HCT116 (cell line): ENCODE results near the gene OMP. TPM values are rescaled to one million over a fixed set of nuclear protein-coding genes. Genes with fewer than 3 reads are reported as not detected.

ENCODE experiments used
- ATAC-seq: fragments of 200-7000 bp; cut with Tn5 transposase; 2 replicates; pipeline ENCODE4 v1.9.1; 2020; ENCODE audit warnings: mild to moderate bottlenecking, moderate library complexity
- BruUV-seq: library from RNA; stranded (reverse); fragments of 400-500 nt; replicated peaks from 2 replicates; lab custom pipeline; 2021; lab: Mats Ljungman, UMichigan
- CTCF ChIA-PET: fragments of 300-600 bp; sonication (Branson Sonifier 250); formaldehyde crosslinking; loops from one replicate; lab custom pipeline; 2021; ENCODE audit warnings: antibody characterized with exemption; lab: Charles Lee
- POLR2A ChIA-PET: fragments of 300-600, 350-600 bp; sonication (Branson Sonifier 250); formaldehyde crosslinking; loops from one replicate; lab custom pipeline; 2021; ENCODE audit warnings: antibody characterized with exemption; lab: Charles Lee
- RAD21 ChIA-PET, 2 experiments: fragments of 300-600 bp; sonication (Branson Sonifier 250); formaldehyde crosslinking; loops; one replicate each; lab custom pipeline; 2023; ENCODE audit warnings: low total read pairs in 2 of 2; ENCODE audit not compliant: uncharacterized antibody in 2 of 2, unreplicated experiment in 2 of 2, low non-redundant PET in 1 of 2; lab: Charles Lee
- DNase-seq: peaks from one replicate; pipeline ENCODE4 v3.0.0-alpha.2; 2010; ENCODE audit warnings: low read depth, low spot score
- H2AFZ ChIP-seq: fragments of 200-600 bp; shearing (Covaris generic), sonication (generic); 2 replicates; pipeline ENCODE4 v1.6.1; 2017; ENCODE audit warnings: low read depth, mixed run types, mixed read lengths, antibody characterized with exemption, low read length; ENCODE audit not compliant: poor library complexity, severe bottlenecking
- H3K27ac ChIP-seq: 2 replicates; pipeline ENCODE4 v1.5.1; 2012; ENCODE audit warnings: low read depth, low read length
- H3K27me3 ChIP-seq: fragments of 200-600 bp; sonication (generic); 2 replicates; pipeline ENCODE4 v1.6.1; 2016; ENCODE audit warnings: mixed run types, low read length, mixed read lengths; ENCODE audit not compliant: insufficient read depth
- H3K36me3 ChIP-seq, 2 experiments: fragments of 200-500 bp in 1 of 2; fragments of 200-600 bp in 1 of 2; sonication (Bioruptor generic) in 1 of 2; sonication (generic) in 1 of 2; 2 replicates each; pipeline versions ENCODE4 v1.5.1 to v1.6.1; 2014 to 2016; ENCODE audit warnings: low read length in 2 of 2, inconsistent platforms in 1 of 2, mixed read lengths in 1 of 2, mixed run types in 1 of 2; ENCODE audit not compliant: insufficient read depth in 2 of 2, control insufficient read depth in 1 of 2
- H3K4me1 ChIP-seq, 2 experiments: fragments of 200-600 bp in 1 of 2; sonication (generic) in 1 of 2; 2 replicates each; pipeline versions ENCODE4 v1.5.1 to v1.6.1; 2012 to 2017; ENCODE audit warnings: low read length in 2 of 2, inconsistent platforms in 1 of 2, mild to moderate bottlenecking in 1 of 2, mixed read lengths in 1 of 2, mixed run types in 1 of 2, moderate library complexity in 1 of 2; ENCODE audit not compliant: insufficient read depth in 2 of 2, control insufficient read depth in 1 of 2
- H3K4me2 ChIP-seq: fragments of 200-600 bp; sonication (generic); 2 replicates; pipeline ENCODE4 v1.6.1; 2017; ENCODE audit warnings: mixed run types, low read length, mixed read lengths
- H3K4me3 ChIP-seq, 2 experiments: fragments of 200-600 bp in 1 of 2; sonication (generic) in 1 of 2; replicated peaks in 1 of 2; 2 replicates each; pipeline ENCODE4 v1.5.1; 2011 to 2016; ENCODE audit warnings: low read length in 2 of 2, control low read depth in 1 of 2, low read depth in 1 of 2, mild to moderate bottlenecking in 1 of 2, mixed read lengths in 1 of 2, mixed run types in 1 of 2
- H3K79me2 ChIP-seq: fragments of 200-600 bp; sonication (generic); 2 replicates; pipeline ENCODE4 v1.6.1; 2017; ENCODE audit warnings: mild to moderate bottlenecking, mixed run types, low read length, moderate library complexity, mixed read lengths; ENCODE audit not compliant: insufficient read depth
- H3K9ac ChIP-seq: fragments of 200-600 bp; sonication (generic); 2 replicates; pipeline ENCODE4 v1.6.1; 2016; ENCODE audit warnings: low read length, mixed read lengths
- H3K9me2 ChIP-seq: fragments of 200-600 bp; sonication (generic), shearing (Covaris generic); 2 replicates; pipeline ENCODE4 v1.6.1; 2017; ENCODE audit warnings: mixed run types, mild to moderate bottlenecking, moderate library complexity; ENCODE audit not compliant: insufficient read depth
- H3K9me3 ChIP-seq, 2 experiments: fragments of 200-500 bp in 1 of 2; fragments of 200-600 bp in 1 of 2; sonication (Bioruptor generic) in 1 of 2; sonication (generic) in 1 of 2; 2 replicates each; pipeline ENCODE4 v1.6.1; 2014 to 2017; ENCODE audit warnings: low read length in 2 of 2, mixed read lengths in 2 of 2, inconsistent platforms in 1 of 2, low read depth in 1 of 2, mild to moderate bottlenecking in 1 of 2, mixed run types in 1 of 2, moderate library complexity in 1 of 2; ENCODE audit not compliant: control insufficient read depth in 1 of 2, insufficient read depth in 1 of 2
- H4K20me1 ChIP-seq: fragments of 200-600 bp; sonication (generic), shearing (Covaris generic); 2 replicates; pipeline ENCODE4 v1.6.1; 2017; ENCODE audit warnings: mixed run types, mild to moderate bottlenecking, moderate library complexity; ENCODE audit not compliant: insufficient read depth
- CBX3 ChIP-seq: IDR thresholded peaks from 2 replicates; pipeline ENCODE4 v1.6.1; 2012; ENCODE audit warnings: low read depth
- EZH2 ChIP-seq: fragments of 200-600 bp; sonication (generic); IDR thresholded peaks from 2 replicates; pipeline ENCODE4 v1.6.1; 2017; ENCODE audit warnings: antibody characterized with exemption, mixed run types
- POLR2A ChIP-seq: IDR thresholded peaks from 2 replicates; pipeline ENCODE4 v1.7.0; 2011; ENCODE audit warnings: borderline replicate concordance; ENCODE audit not compliant: insufficient read depth, insufficient read length; ENCODE audit errors: extremely low read depth
- SIN3A ChIP-seq: IDR thresholded peaks from 2 replicates; pipeline ENCODE4 v1.6.1; 2012; ENCODE audit warnings: low read depth
- YY1 ChIP-seq: IDR thresholded peaks from 2 replicates; pipeline ENCODE4 v1.6.1; 2011; ENCODE audit warnings: low read length, low read depth, moderate library complexity, mild to moderate bottlenecking; ENCODE audit not compliant: insufficient replicate concordance; ENCODE audit errors: extremely low read depth
- intact Hi-C: fragments of 100-400 bp; cut with micrococcal nuclease; formaldehyde crosslinking; loops from 2 replicates; pipeline ENCODE4 v1.10.0; 2022
- total RNA-seq: library from RNA; stranded (reverse); gene quantifications from one replicate; pipeline ENCODE4 v1.2.1, GENCODE V29; 2021; ENCODE audit not compliant: unreplicated experiment
- TF ChIP-seq, protein P1 (sequence below), 3 experiments: fragments of 200-600 bp in 1 of 3; sonication (generic) in 1 of 3; IDR thresholded peaks in 2 of 3; conservative IDR thresholded peaks in 1 of 3; 2 replicates each; pipeline ENCODE4 v1.5.1; 2012 to 2017; ENCODE audit warnings: low read depth in 2 of 3, low read length in 2 of 3, antibody characterized with exemption in 1 of 3, borderline replicate concordance in 1 of 3, control low read depth in 1 of 3, mild to moderate bottlenecking in 1 of 3, mixed read lengths in 1 of 3, mixed run types in 1 of 3, moderate library complexity in 1 of 3; ENCODE audit not compliant: insufficient read depth in 1 of 3

The OMP gene
- total RNA-seq, 1 experiment from 2014 or later = not detected

GRCh38 chr11:77056814-77057402 lies 45.7 kb upstream of the OMP start:
- H3K9ac ChIP-seq = no peak overlapping the region
- ChIA-PET RAD21 (no interaction called here), CTCF (interaction anchor here (2.7 kb wide), 1 partner anchor 9 kb away, joined by 12 read pairs; no protein-coding TSS in a partner anchor), POLR2A (interaction anchor here (0.6 kb wide), 1 partner anchor 274 kb away, joined by 3 read pairs; no protein-coding TSS in a partner anchor)
- DNase-seq = no peak
- no peaks in the 10 kb centered on the region for H3K27me3 ChIP-seq
- intact Hi-C loops = no loop called here
- no peaks in the 10 kb centered on the region for H3K9me2 ChIP-seq
- no peak overlapping the region for H3K27ac ChIP-seq
- H3K4me1 ChIP-seq = no peaks in the 10 kb centered on the region
- no peak overlapping the region for H3K4me3 ChIP-seq
- no peak overlapping the region for H3K4me2 ChIP-seq
- no peak overlapping the region for H2AFZ ChIP-seq
- peaks cover 4 to 13% of the 10 kb centered on the region in 2 experiments; a peak in 2 of 4 replicates for H3K9me3 ChIP-seq
- no peaks in the 10 kb centered on the region for H3K79me2 ChIP-seq
- H3K36me3 ChIP-seq = no peaks in the 10 kb centered on the region
- no peak for ATAC-seq
- TF ChIP-seq, protein P1, sequence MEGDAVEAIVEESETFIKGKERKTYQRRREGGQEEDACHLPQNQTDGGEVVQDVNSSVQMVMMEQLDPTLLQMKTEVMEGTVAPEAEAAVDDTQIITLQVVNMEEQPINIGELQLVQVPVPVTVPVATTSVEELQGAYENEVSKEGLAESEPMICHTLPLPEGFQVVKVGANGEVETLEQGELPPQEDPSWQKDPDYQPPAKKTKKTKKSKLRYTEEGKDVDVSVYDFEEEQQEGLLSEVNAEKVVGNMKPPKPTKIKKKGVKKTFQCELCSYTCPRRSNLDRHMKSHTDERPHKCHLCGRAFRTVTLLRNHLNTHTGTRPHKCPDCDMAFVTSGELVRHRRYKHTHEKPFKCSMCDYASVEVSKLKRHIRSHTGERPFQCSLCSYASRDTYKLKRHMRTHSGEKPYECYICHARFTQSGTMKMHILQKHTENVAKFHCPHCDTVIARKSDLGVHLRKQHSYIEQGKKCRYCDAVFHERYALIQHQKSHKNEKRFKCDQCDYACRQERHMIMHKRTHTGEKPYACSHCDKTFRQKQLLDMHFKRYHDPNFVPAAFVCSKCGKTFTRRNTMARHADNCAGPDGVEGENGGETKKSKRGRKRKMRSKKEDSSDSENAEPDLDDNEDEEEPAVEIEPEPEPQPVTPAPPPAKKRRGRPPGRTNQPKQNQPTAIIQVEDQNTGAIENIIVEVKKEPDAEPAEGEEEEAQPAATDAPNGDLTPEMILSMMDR (IDR thresholded peaks at IDR 0.05 in 2 of 3, conservative IDR thresholded peaks at IDR 0.05 in 1 of 3; ENCODE audit: borderline replicate concordance in 1 of 3, insufficient read depth in 1 of 3, low read depth in 2 of 3, low read length in 2 of 3) = no peak
- no peak for TF ChIP-seq POLR2A
- peak; percentile 46; the same call in 1 of the 2 replicates for TF ChIP-seq CBX3
- TF ChIP-seq EZH2 = no peak
- TF ChIP-seq SIN3A = no peak
- TF ChIP-seq YY1 = no peak
- no TSS peak for BruUV-seq
- H4K20me1 ChIP-seq = no peaks in the 10 kb centered on the region
